Right cardiac atrium (tissue), 5 donors: ENCODE measurements around the gene CDKN1B. TPM values are rescaled to one million over a fixed set of nuclear protein-coding genes. Genes with fewer than 3 reads are reported as not detected.

Source experiments
- ATAC-seq, 2 donors: fragments of 200-7000 bp; cut with Tn5 transposase; one replicate each; pipeline versions ENCODE4 v1.8.0 to v1.9.1; 2020; ENCODE audit warnings: moderate library complexity in 2 of 2, mild to moderate bottlenecking in 1 of 2
- DNase-seq, 3 donors: peaks; one replicate each; pipeline ENCODE4 v3.0.0-alpha.2; 2020
- H3K27ac ChIP-seq: one replicate; pipeline ENCODE4 v1.5.1; 2013; ENCODE audit warnings: mild to moderate bottlenecking, low read length, control low read depth, moderate library complexity
- H3K27me3 ChIP-seq: one replicate; pipeline ENCODE4 v1.6.1; 2013; ENCODE audit not compliant: control insufficient read depth, insufficient read depth
- H3K4me1 ChIP-seq: one replicate; pipeline ENCODE4 v1.6.1; 2013; ENCODE audit warnings: low read length; ENCODE audit not compliant: control insufficient read depth, insufficient read depth
- H3K4me3 ChIP-seq: one replicate; pipeline ENCODE4 v1.5.1; 2013; ENCODE audit warnings: low read length, control low read depth
- H3K9me3 ChIP-seq: one replicate; pipeline ENCODE4 v1.6.1; 2013; ENCODE audit warnings: low read length; ENCODE audit not compliant: control insufficient read depth
- WGBS: extraction: QIAGEN DNeasy Blood & Tissue Kit; methylation state at CpG from one replicate; pipeline ENCODE4 v1.1.7; 2013; 5-methylcytosine and 5-hydroxymethylcytosine counted together
- intact Hi-C, 4 donors: fragments of 100-400 bp; cut with DNase I; formaldehyde crosslinking; loops; one replicate each; pipeline versions ENCODE4 v1.11.0 to v1.14.0; 2022 to 2023
- polyA plus RNA-seq: library from polyadenylated mRNA; stranded (reverse); fragments of 200-250 nt; gene quantifications from one replicate; pipeline ENCODE4 v1.2.3, GENCODE V29; 2013
- total RNA-seq, 4 donors: library from RNA; stranded (reverse); fragmentation: NEBNext Ultra II Directional; extraction: Animal tissue kit (Norgen Biotek cat#: 25700); gene quantifications; one replicate each; pipeline ENCODE4 v1.2.1, GENCODE V29; 2021
- donor health status: healthy with polysubstance abuse.
- donor health status: DM: no; HTN: yes; CAD: no.
- donor health status: DM: no; HTN: no; CAD: no.
- donor health status: DM: no; HTN: yes; CAD: no; lungs with severe emphysema.
- donor health status: DM: yes; HTN: yes; CAD: no.

Gene CDKN1B
- total and polyA plus RNA-seq, 5 donors = 28.9 to 48.0 (median 45.6) TPM

GRCh38 chr12:12725086-12725955, 8.2 kb downstream of the CDKN1B start:
- WGBS = under 1% methylated on average over 93 of the region's 93 CpGs
- no peaks in the 10 kb centered on the region for H3K27me3 ChIP-seq
- H3K4me1 ChIP-seq = peaks cover 2% of the 10 kb centered on the region
- ATAC-seq (peak; percentile 86 to 92), DNase-seq (peak; percentile 92 to 98 (median 96))
- H3K27ac ChIP-seq = peak overlapping the region; percentile 85
- H3K9me3 ChIP-seq = no peaks in the 10 kb centered on the region
- intact Hi-C loops = loop anchor here in 1 of 4 donors (10.0 kb wide), 1 partner anchor 59 kb away; the partner anchor contains the start of gene APOLD1
- H3K4me3 ChIP-seq = peak overlapping the region; percentile 52

GRCh38 chr12:12725956-12726554, 8.9 kb downstream of the CDKN1B start:
- under 1% methylated on average over 26 of the region's 26 CpGs for WGBS
- no peak for DNase-seq
- H3K4me3 ChIP-seq = peak overlapping the region; percentile 52
- no peak for ATAC-seq
- no peaks in the 10 kb centered on the region for H3K27me3 ChIP-seq
- peaks cover 2% of the 10 kb centered on the region for H3K4me1 ChIP-seq
- H3K27ac ChIP-seq = peak overlapping the region; percentile 85
- no peaks in the 10 kb centered on the region for H3K9me3 ChIP-seq
- intact Hi-C loops = loop anchor here in 1 of 4 donors (10.0 kb wide), 1 partner anchor 59 kb away; the partner anchor contains the start of gene APOLD1

- H3K27me3 ChIP-seq = no peaks in the 10 kb centered on the region
- no peak overlapping the region for H3K27ac ChIP-seq
- intact Hi-C loops = loop anchor here in 1 of 4 donors (10.0 kb wide), 1 partner anchor 58 kb away; the partner anchor contains the start of gene APOLD1
- no peak for DNase-seq
- WGBS = 20% methylated on average over 6 of the region's 6 CpGs
- peaks cover 2% of the 10 kb centered on the region for H3K4me1 ChIP-seq
- H3K4me3 ChIP-seq = peak overlapping the region; percentile 52
- ATAC-seq = no peak
- H3K9me3 ChIP-seq = no peaks in the 10 kb centered on the region
Observed at GRCh38 chr12:12726555-12727093, 9.5 kb downstream of the CDKN1B start.

- no peak for DNase-seq
Observed at GRCh38 chr12:12731178-12731577, 14.0 kb downstream of the CDKN1B start.

GRCh38 chr12:12731785-12732184, 14.6 kb downstream of the CDKN1B start:
- Histone ChIP-seq H3K4me3 (no peak overlapping the region), H3K4me1 (peaks cover under 1% of the 10 kb centered on the region), H3K27me3 (no peaks in the 10 kb centered on the region), H3K27ac (no peak overlapping the region), H3K9me3 (no peaks in the 10 kb centered on the region)
- intact Hi-C loops = no loop called here
- 80% methylated on average over 6 of the region's 6 CpGs for WGBS
- ATAC-seq (no peak), DNase-seq (no peak)

More at GRCh38 chr12:12731178-12731577, 14.0 kb downstream of the CDKN1B start:
- no peak overlapping the region for H3K4me3 ChIP-seq
- no peak overlapping the region for H3K27ac ChIP-seq
- peaks cover 2% of the 10 kb centered on the region for H3K4me1 ChIP-seq
- no peaks in the 10 kb centered on the region for H3K9me3 ChIP-seq
- H3K27me3 ChIP-seq = no peaks in the 10 kb centered on the region
- ATAC-seq = no peak
- intact Hi-C loops = no loop called here

GRCh38 chr12:12733118-12733517, 15.9 kb downstream of the CDKN1B start:
- no peak for DNase-seq
- no peak overlapping the region for H3K4me3 ChIP-seq
- H3K27me3 ChIP-seq = no peaks in the 10 kb centered on the region
- 86% methylated on average over 2 of the region's 2 CpGs for WGBS
- H3K9me3 ChIP-seq = no peaks in the 10 kb centered on the region
- no peak for ATAC-seq
- H3K4me1 ChIP-seq = no peaks in the 10 kb centered on the region
- no peak overlapping the region for H3K27ac ChIP-seq
- intact Hi-C loops = no loop called here

- DNase-seq = no peak
Observed at GRCh38 chr12:12734054-12734453, 16.9 kb downstream of the CDKN1B start.

GRCh38 chr12:12734561-12735071, 17.4 kb downstream of the CDKN1B start:
- 66% methylated on average over 8 of the region's 8 CpGs for WGBS
- intact Hi-C loops = no loop called here
- no peak for ATAC-seq
- no peak overlapping the region for H3K4me3 ChIP-seq
- no peaks in the 10 kb centered on the region for H3K27me3 ChIP-seq
- H3K9me3 ChIP-seq = no peaks in the 10 kb centered on the region
- H3K4me1 ChIP-seq = no peaks in the 10 kb centered on the region
- H3K27ac ChIP-seq = no peak overlapping the region
- DNase-seq = no peak

More at GRCh38 chr12:12734054-12734453, 16.9 kb downstream of the CDKN1B start:
- Histone ChIP-seq H3K9me3 (no peaks in the 10 kb centered on the region), H3K27ac (no peak overlapping the region), H3K27me3 (no peaks in the 10 kb centered on the region), H3K4me3 (no peak overlapping the region), H3K4me1 (no peaks in the 10 kb centered on the region)
- WGBS = 60% methylated on average over 2 of the region's 2 CpGs
- intact Hi-C loops = no loop called here
- no peak for ATAC-seq

GRCh38 chr12:12735301-12735700, 18.1 kb downstream of the CDKN1B start:
- Histone ChIP-seq H3K4me1 (no peaks in the 10 kb centered on the region), H3K27ac (no peak overlapping the region), H3K4me3 (no peak overlapping the region), H3K9me3 (no peaks in the 10 kb centered on the region), H3K27me3 (no peaks in the 10 kb centered on the region)
- ATAC-seq (no peak), DNase-seq (no peak)
- WGBS = 96% methylated on average over 1 of the region's 1 CpG
- intact Hi-C loops = no loop called here

- ATAC-seq (peak; percentile 73 to 82), DNase-seq (no peak)
- Histone ChIP-seq H3K4me3 (peak overlapping the region; percentile 7), H3K9me3 (no peaks in the 10 kb centered on the region), H3K4me1 (no peaks in the 10 kb centered on the region), H3K27ac (no peak overlapping the region), H3K27me3 (no peaks in the 10 kb centered on the region)
- intact Hi-C loops = no loop called here
- 45% methylated on average over 9 of the region's 9 CpGs for WGBS
Observed at GRCh38 chr12:12736759-12737676, 19.9 kb downstream of the CDKN1B start.
